GM18867 (cell line): Measurements from ENCODE around the gene OVOL1.
"Not testable (repeated sequence)": the region's sequence is repeated elsewhere in the genome, so short reads cannot be mapped to it uniquely, and the experiment has no call there.

Experiments used
- ATAC-seq: cut with Tn5 transposase; IDR thresholded peaks from one replicate; pipeline ENCODE4 v1.9.1; 2021; ENCODE audit warnings: mild to moderate bottlenecking, moderate library complexity; ENCODE audit not compliant: unreplicated experiment

OVOL1 gene

GRCh38 chr11:65814131-65814985 lies 27.5 kb downstream of the OVOL1 start:
- ATAC-seq, result no peak

GRCh38 chr11:65814986-65815565 lies 28.2 kb downstream of the OVOL1 start:
- no peak for ATAC-seq

DNA sequence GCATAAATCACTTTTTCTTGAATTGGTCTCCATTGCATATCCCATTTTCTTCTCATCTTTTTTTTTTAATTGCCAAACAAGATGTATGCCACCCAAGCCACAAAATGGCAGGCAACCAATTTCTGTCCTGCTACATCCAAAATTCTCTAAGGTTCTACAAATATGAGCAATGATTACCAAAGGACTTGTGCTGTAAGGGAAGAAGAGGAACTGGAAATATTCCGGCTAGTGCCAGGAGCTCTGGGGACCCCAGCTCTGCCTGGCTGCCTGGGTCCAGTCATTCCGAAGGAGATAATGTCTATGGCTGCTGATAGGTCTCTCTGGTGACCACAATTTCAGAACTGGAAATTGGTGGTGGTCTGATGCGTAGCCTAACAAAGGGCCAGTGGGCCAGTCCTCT lies 29.8 kb downstream of the OVOL1 start:
- ATAC-seq, result no peak

DNA sequence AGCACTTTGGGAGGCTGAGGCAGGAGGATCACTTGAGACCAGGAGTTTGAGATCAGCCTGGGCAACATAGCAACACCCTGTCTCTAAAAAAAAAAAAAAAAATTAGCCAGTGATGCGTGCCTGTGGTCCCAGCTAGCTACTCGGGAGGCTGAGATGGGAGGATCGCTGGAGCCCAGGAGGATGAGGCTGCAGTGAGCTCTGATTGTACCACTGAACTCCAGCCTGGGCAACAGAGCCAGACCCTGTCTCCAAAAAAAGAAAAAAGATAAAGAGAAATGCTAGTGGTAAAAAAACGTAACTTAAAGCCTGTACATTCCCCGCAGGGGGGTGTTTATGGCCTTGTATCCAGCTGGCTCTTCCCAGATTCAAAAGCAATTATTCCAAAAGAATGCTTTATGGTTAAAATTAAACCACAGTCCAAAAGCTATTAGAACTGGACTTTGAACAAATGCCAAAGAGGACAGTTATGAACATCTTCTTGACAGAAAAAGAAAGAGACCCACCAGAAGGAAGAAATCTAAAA lies 30.5 kb downstream of the OVOL1 start:
- ATAC-seq, result no peak

- ATAC-seq, result peak; percentile 77
Measured at GRCh38 chr11:65817835-65818680, 31.2 kb downstream of the OVOL1 start.

DNA sequence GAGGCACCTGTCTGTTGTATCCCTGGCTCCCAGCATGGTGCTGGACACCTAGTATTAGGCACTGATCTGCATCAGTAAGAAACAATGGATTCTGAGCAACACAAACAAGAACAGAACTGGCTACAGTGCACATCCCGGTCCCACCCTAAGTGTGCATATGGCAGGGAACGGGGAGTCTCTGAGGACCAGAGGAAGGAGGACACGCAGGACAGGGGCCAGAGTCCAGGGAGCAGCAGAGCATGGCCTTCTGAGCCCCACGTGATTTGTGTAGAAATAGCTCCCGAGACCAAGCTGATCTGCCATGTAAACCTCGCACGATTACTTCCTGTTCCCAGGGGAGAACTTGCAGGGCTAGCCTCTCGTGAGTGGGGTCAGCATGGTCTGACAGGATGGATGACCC lies 34.2 kb downstream of the OVOL1 start:
- no peak for ATAC-seq

- no peak for ATAC-seq
Measured at GRCh38 chr11:65822776-65823528, 36.1 kb downstream of the OVOL1 start.

DNA sequence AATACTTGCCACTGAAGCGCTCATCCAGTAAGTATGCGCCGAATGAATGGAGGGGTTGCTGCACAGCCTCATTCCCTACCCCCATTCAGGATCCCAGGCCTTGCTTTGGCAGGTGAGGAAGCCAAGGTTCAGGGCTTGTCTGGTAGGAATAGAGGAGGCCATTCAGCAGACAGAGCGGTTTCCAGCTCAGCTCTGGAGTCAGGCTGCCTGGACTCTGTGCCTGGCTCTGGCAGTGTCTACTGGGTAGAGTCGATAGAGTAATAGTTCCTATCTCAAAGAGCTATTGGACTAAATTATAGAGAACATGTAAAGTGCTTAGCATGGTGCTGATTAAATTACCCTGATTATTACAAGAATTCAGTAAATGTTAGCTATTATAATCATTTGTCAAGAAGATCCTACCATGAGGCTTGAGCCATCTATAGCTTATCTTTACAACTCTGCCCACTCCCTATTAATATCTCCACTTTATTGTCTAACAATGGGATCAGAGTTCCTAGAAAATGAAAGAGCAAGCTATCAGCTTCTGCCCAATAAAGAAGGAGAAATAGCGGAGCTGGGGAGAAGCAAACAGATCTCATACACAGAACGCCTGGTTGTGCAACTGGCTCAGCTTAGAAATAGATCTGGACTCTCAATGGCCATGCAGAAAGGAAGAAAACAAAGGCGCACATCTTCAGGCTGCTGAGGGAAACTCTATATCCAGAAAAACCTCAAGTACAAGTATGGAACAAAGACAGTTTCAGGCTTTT lies 40.3 kb downstream of the OVOL1 start:
- no peak for ATAC-seq

DNA sequence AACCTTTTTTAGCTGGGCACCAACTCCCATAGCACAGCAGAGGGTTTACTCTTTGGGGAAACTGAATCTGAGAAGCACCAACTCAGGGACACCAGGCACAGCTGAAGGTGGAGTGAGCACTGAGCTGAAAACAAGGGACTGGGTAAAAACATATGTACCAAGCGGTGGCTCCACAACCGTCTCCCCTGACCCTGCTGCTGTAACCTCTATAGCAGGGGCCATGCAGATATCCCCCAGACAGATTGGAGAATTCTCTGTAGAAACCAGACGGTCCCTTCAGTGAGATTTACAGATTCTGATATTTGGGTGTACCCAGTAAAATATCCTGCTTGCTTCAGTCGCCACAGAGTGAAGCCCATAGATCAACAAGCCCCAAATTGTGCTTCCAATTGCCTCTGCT lies 42.6 kb downstream of the OVOL1 start:
- no peak for ATAC-seq

GRCh38 chr11:65832231-65832630 lies 45.4 kb downstream of the OVOL1 start:
- ATAC-seq, result not testable (repeated sequence)

GRCh38 chr11:65833297-65834030 lies 46.6 kb downstream of the OVOL1 start, which contains the start of gene SNX32:
Gene SNX32, plus strand, starts transcription at chr11:65833963. Its CDS starts 103 bp downstream, at chr11:65834066.
- peak; percentile 90 for ATAC-seq

- ATAC-seq, result no peak
Measured at GRCh38 chr11:65834202-65834601, 47.3 kb downstream of the OVOL1 start.

DNA sequence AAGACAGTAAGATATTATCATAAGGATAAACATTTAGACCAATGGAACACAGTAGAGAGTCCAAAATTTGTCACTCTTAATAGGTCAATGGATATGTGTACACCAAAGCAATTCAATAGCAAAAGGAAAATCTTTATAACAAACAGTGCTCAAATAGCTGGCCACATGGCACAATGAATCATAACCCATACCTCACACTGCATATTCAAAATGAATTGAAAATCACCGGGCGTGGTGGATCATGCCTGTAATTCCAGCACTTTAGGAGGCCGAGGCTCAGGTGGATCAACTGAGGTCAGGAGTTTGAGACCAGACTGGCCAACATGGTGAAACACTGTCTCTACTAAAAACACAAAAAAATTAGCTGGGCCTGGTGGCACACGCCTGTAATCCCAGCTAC lies 55.3 kb downstream of the OVOL1 start:
- ATAC-seq, result no peak

- no peak for ATAC-seq
Measured at GRCh38 chr11:65843811-65844210, 56.9 kb downstream of the OVOL1 start.

- ATAC-seq, result no peak
Measured at GRCh38 chr11:65844231-65844872, 57.5 kb downstream of the OVOL1 start.
